H9 (cell line): ENCODE results near the gene POC1B. TPM values are rescaled to one million over a fixed set of nuclear protein-coding genes. Genes with fewer than 3 reads are reported as not detected.

Source experiments
- DNase-seq: peaks from one replicate; pipeline ENCODE4 v3.0.0-alpha.2; 2017
- H2AFZ ChIP-seq: one replicate; pipeline ENCODE4 v1.6.1; 2013; ENCODE audit warnings: mild to moderate bottlenecking, low read length, control low read depth, moderate library complexity
- H2AK5ac ChIP-seq: 2 replicates; pipeline ENCODE4 v1.6.1; 2013; ENCODE audit warnings: low read length, control low read depth, mixed read lengths; ENCODE audit not compliant: insufficient read length
- H2BK120ac ChIP-seq: one replicate; pipeline ENCODE4 v1.6.1; 2013; ENCODE audit warnings: low read depth, mild to moderate bottlenecking, low read length, control low read depth, inconsistent platforms; ENCODE audit not compliant: poor library complexity, severe bottlenecking
- H2BK12ac ChIP-seq: 2 replicates; pipeline ENCODE4 v1.6.1; 2013; ENCODE audit warnings: low read length, control low read depth, mixed read lengths, low read depth; ENCODE audit not compliant: insufficient read length
- H2BK15ac ChIP-seq: 2 replicates; pipeline ENCODE4 v1.6.1; 2013; ENCODE audit warnings: low read depth, low read length, control low read depth
- H2BK20ac ChIP-seq: one replicate; pipeline ENCODE4 v1.6.1; 2013; ENCODE audit warnings: low read depth, mild to moderate bottlenecking, low read length, control low read depth, inconsistent platforms; ENCODE audit not compliant: poor library complexity, severe bottlenecking
- H2BK5ac ChIP-seq: 2 replicates; pipeline ENCODE4 v1.6.1; 2013; ENCODE audit warnings: low read length, control low read depth, mixed read lengths; ENCODE audit not compliant: insufficient read length
- H3K14ac ChIP-seq: 2 replicates; pipeline ENCODE4 v1.6.1; 2013; ENCODE audit warnings: low read length, control low read depth; ENCODE audit not compliant: insufficient read depth
- H3K18ac ChIP-seq: 2 replicates; pipeline ENCODE4 v1.6.1; 2013; ENCODE audit warnings: low read depth, mild to moderate bottlenecking, mixed read lengths, low read length, control low read depth; ENCODE audit not compliant: insufficient read length
- H3K23ac ChIP-seq: 2 replicates; pipeline ENCODE4 v1.6.1; 2013; ENCODE audit warnings: low read length, control low read depth, mixed read lengths, low read depth; ENCODE audit not compliant: insufficient read length
- H3K23me2 ChIP-seq: 2 replicates; pipeline ENCODE4 v1.6.1; 2013; ENCODE audit warnings: low read depth, mild to moderate bottlenecking, mixed read lengths, low read length, control low read depth; ENCODE audit not compliant: insufficient read length, poor library complexity, severe bottlenecking
- H3K27ac ChIP-seq: 2 replicates; pipeline ENCODE4 v1.5.1; 2013; ENCODE audit warnings: low read length, control low read depth, mixed read lengths, low read depth; ENCODE audit not compliant: insufficient read length
- H3K27me3 ChIP-seq: 2 replicates; pipeline ENCODE4 v1.6.1; 2013; ENCODE audit warnings: low read length, control low read depth, inconsistent platforms; ENCODE audit not compliant: insufficient read depth
- H3K4ac ChIP-seq: 2 replicates; pipeline ENCODE4 v1.6.1; 2013; ENCODE audit warnings: low read depth, mild to moderate bottlenecking, control low read depth, inconsistent platforms, low read length, moderate library complexity
- H3K4me1 ChIP-seq: 2 replicates; pipeline ENCODE4 v1.6.1; 2013; ENCODE audit warnings: low read length, control low read depth, inconsistent platforms; ENCODE audit not compliant: insufficient read depth
- H3K4me2 ChIP-seq: 2 replicates; pipeline ENCODE4 v1.6.1; 2013; ENCODE audit warnings: low read length, control low read depth, mixed read lengths; ENCODE audit not compliant: insufficient read length, insufficient read depth
- H3K56ac ChIP-seq: 2 replicates; pipeline ENCODE4 v1.6.1; 2013; ENCODE audit warnings: low read depth, mild to moderate bottlenecking, mixed read lengths, low read length, control low read depth; ENCODE audit not compliant: insufficient read length
- H3K79me1 ChIP-seq: 2 replicates; pipeline ENCODE4 v1.6.1; 2013; ENCODE audit warnings: low read depth, mild to moderate bottlenecking, moderate library complexity, low read length, control low read depth, inconsistent platforms; ENCODE audit not compliant: insufficient read depth, poor library complexity, severe bottlenecking
- H3K79me2 ChIP-seq: 2 replicates; pipeline ENCODE4 v1.6.1; 2013; ENCODE audit warnings: low read length, control low read depth, inconsistent platforms; ENCODE audit not compliant: insufficient read depth
- H3K9ac ChIP-seq: 2 replicates; pipeline ENCODE4 v1.6.1; 2013; ENCODE audit warnings: low read length, control low read depth, mixed read lengths; ENCODE audit not compliant: insufficient read length; ENCODE audit errors: extremely low read depth
- H3K9me3 ChIP-seq: one replicate; pipeline ENCODE4 v1.6.1; 2013; ENCODE audit warnings: low read depth, low read length, inconsistent platforms; ENCODE audit not compliant: control insufficient read depth
- H3T11ph ChIP-seq: one replicate; pipeline ENCODE4 v1.6.1; 2013; ENCODE audit warnings: mild to moderate bottlenecking, low read length, control low read depth, inconsistent platforms
- H4K20me1 ChIP-seq: one replicate; pipeline ENCODE4 v1.6.1; 2013; ENCODE audit not compliant: control insufficient read depth, insufficient read length, insufficient read depth
- H4K5ac ChIP-seq: 2 replicates; pipeline ENCODE4 v1.6.1; 2013; ENCODE audit warnings: low read depth, mild to moderate bottlenecking, mixed read lengths, low read length, control low read depth; ENCODE audit not compliant: insufficient read length
- H4K8ac ChIP-seq: replicated peaks from 2 replicates; pipeline ENCODE4 v1.6.1; 2013; ENCODE audit warnings: low read length, control low read depth, mixed read lengths, low read depth; ENCODE audit not compliant: insufficient read length
- H4K91ac ChIP-seq: 2 replicates; pipeline ENCODE4 v1.6.1; 2013; ENCODE audit warnings: low read depth, mild to moderate bottlenecking, moderate library complexity, mixed read lengths, low read length, control low read depth; ENCODE audit not compliant: insufficient read length
- H3K27ac Mint-ChIP-seq, 3 experiments: 2 replicates in 2 of 3; 3 replicates in 1 of 3; pipeline ENCODE4 v1.8.0; 2020 to 2021; ENCODE audit warnings: mixed read lengths in 3 of 3, mild to moderate bottlenecking in 1 of 3, moderate library complexity in 1 of 3
- H3K27me3 Mint-ChIP-seq: 2 replicates; pipeline ENCODE4 v1.8.0; 2021; ENCODE audit warnings: low read depth, mild to moderate bottlenecking, moderate library complexity, mixed read lengths
- H3K36me3 Mint-ChIP-seq, 3 experiments: 2 replicates in 2 of 3; 3 replicates in 1 of 3; pipeline ENCODE4 v1.8.0; 2020 to 2021; ENCODE audit warnings: low read depth in 3 of 3, mixed read lengths in 3 of 3; ENCODE audit not compliant: insufficient read depth in 1 of 3
- H3K4me1 Mint-ChIP-seq, 2 experiments: 2 replicates each; pipeline ENCODE4 v1.8.0; 2020; ENCODE audit warnings: mixed read lengths in 2 of 2
- H3K4me3 Mint-ChIP-seq, 2 experiments: 2 replicates in 1 of 2; 3 replicates in 1 of 2; pipeline ENCODE4 v1.8.0; 2020 to 2021; ENCODE audit warnings: mild to moderate bottlenecking in 2 of 2, mixed read lengths in 2 of 2, moderate library complexity in 1 of 2
- H3K9me3 Mint-ChIP-seq, 2 experiments: 2 replicates in 1 of 2; 3 replicates in 1 of 2; pipeline ENCODE4 v1.8.0; 2020; ENCODE audit warnings: mild to moderate bottlenecking in 2 of 2, mixed read lengths in 2 of 2, moderate library complexity in 1 of 2
- WGBS: extraction: QIAGEN DNeasy Blood & Tissue Kit; methylation state at CpG from one replicate; pipeline ENCODE4 v1.1.7; 2013; ENCODE audit warnings: missing lambda C conversion rate, low lambda C conversion rate, mixed read lengths; ENCODE audit not compliant: insufficient read length; ENCODE audit errors: extremely low coverage; 5-methylcytosine and 5-hydroxymethylcytosine counted together
- total RNA-seq: library from RNA; stranded (reverse); gene quantifications from 2 replicates; pipeline ENCODE4 v1.2.1, GENCODE V29; 2021
- TF ChIP-seq, protein P1 (sequence below): fragments of 200-600 bp; sonication (generic); conservative IDR thresholded peaks from 3 replicates; pipeline ENCODE4 v1.8.0; 2021; ENCODE audit warnings: antibody characterized with exemption, mild to moderate bottlenecking

Gene POC1B
- total RNA-seq, 1 experiment from 2014 or later: 12.5 TPM

DNA sequence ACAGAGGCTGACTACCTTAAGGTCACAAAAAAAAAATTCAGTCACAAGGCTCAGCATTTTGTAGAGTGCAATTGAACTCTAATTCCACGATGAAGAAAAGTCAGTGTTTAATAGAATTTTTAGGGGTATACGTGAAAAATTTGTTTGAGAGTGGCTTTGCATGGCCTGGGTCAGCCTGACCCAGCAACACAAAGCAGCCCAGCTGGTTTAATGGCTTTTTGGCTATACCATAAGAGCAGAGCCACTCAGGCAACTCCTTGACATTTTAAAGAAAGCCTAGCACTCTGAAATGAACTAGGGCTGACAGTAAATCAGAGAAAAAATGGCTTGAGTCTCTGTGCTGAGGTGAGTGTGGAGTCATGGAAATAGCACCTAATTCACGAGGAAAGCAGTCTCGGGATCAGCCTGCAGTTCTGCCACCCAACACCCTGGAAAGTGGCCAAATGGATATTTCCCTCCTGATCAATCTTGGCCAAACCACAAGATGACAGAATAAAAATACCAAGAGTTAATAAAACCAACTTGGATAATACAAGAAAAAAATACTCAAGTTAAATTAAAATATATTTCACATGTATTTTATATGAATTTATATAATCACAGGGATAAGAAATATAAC, 60.8 kb downstream of the POC1B start:
- no peak overlapping the region for H3K23ac ChIP-seq
- H3K4me2 ChIP-seq: no peak overlapping the region
- TF ChIP-seq, protein P1, sequence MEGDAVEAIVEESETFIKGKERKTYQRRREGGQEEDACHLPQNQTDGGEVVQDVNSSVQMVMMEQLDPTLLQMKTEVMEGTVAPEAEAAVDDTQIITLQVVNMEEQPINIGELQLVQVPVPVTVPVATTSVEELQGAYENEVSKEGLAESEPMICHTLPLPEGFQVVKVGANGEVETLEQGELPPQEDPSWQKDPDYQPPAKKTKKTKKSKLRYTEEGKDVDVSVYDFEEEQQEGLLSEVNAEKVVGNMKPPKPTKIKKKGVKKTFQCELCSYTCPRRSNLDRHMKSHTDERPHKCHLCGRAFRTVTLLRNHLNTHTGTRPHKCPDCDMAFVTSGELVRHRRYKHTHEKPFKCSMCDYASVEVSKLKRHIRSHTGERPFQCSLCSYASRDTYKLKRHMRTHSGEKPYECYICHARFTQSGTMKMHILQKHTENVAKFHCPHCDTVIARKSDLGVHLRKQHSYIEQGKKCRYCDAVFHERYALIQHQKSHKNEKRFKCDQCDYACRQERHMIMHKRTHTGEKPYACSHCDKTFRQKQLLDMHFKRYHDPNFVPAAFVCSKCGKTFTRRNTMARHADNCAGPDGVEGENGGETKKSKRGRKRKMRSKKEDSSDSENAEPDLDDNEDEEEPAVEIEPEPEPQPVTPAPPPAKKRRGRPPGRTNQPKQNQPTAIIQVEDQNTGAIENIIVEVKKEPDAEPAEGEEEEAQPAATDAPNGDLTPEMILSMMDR: no peak
- no peak for DNase-seq
- H4K8ac ChIP-seq: no peak overlapping the region
- no peak overlapping the region for H2BK120ac ChIP-seq
- no peak overlapping the region for H3T11ph ChIP-seq
- no peak overlapping the region for H4K91ac ChIP-seq
- H3K4me1 ChIP-seq: no peaks in the 10 kb centered on the region; the same call in 1 of the 2 replicates
- no peak overlapping the region for H3K18ac ChIP-seq
- no peak overlapping the region for H3K27ac Mint-ChIP-seq
- no peaks in the 10 kb centered on the region for H3K27me3 ChIP-seq
- no CpG with 5 or more reads among the region's 4 CpGs for WGBS
- H2AK5ac ChIP-seq: no peak overlapping the region
- H3K4me1 Mint-ChIP-seq: peaks cover 5 to 8% of the 10 kb centered on the region in 2 experiments; a peak in 3 of 4 replicates
- H3K9me3 ChIP-seq: no peaks in the 10 kb centered on the region
- no peak overlapping the region for H3K14ac ChIP-seq
- H3K36me3 Mint-ChIP-seq: no peaks in the 10 kb centered on the region
- no peaks in the 10 kb centered on the region for H3K79me1 ChIP-seq
- H3K23me2 ChIP-seq: no peaks in the 10 kb centered on the region
- H4K5ac ChIP-seq: no peak overlapping the region
- H3K9me3 Mint-ChIP-seq: no peaks in the 10 kb centered on the region
- H4K20me1 ChIP-seq: no peaks in the 10 kb centered on the region
- no peak overlapping the region for H2BK20ac ChIP-seq
- H2BK12ac ChIP-seq: no peak overlapping the region
- no peak overlapping the region for H3K9ac ChIP-seq
- no peak overlapping the region for H2BK15ac ChIP-seq
- no peak overlapping the region for H2AFZ ChIP-seq
- no peak overlapping the region for H3K27ac ChIP-seq
- no peak overlapping the region for H2BK5ac ChIP-seq
- H3K56ac ChIP-seq: no peak overlapping the region
- H3K27me3 Mint-ChIP-seq: no peaks in the 10 kb centered on the region
- H3K79me2 ChIP-seq: no peaks in the 10 kb centered on the region
- H3K4me3 Mint-ChIP-seq: no peak overlapping the region
- H3K4ac ChIP-seq: no peak overlapping the region
